Astrocyte of the spinal cord (primary cell): ENCODE data around the gene PRKCSH.

ENCODE experiments used
- DNase-seq: peaks from one replicate; pipeline ENCODE4 v3.0.0; 2011; ENCODE audit warnings: low read depth, low spot score
- H3K4me3 ChIP-seq: 2 replicates; pipeline ENCODE4 v1.5.1; 2011; ENCODE audit warnings: low read depth, mild to moderate bottlenecking, low read length, moderate library complexity
- in situ Hi-C: cut with HindIII; loops from 2 replicates; pipeline ENCODE4 v1.10.0; 2017; ENCODE audit warnings: low sequenced_read_pairs
- TF ChIP-seq, protein P1 (sequence below): IDR thresholded peaks from 2 replicates; pipeline ENCODE4 v1.5.1; 2012; ENCODE audit warnings: low read depth, mild to moderate bottlenecking, low read length, inconsistent platforms

PRKCSH gene

GRCh38 chr19:11446271-11446651 lies 10.8 kb downstream of the PRKCSH start:
- in situ Hi-C loops: no loop called here
- TF ChIP-seq, protein P1, sequence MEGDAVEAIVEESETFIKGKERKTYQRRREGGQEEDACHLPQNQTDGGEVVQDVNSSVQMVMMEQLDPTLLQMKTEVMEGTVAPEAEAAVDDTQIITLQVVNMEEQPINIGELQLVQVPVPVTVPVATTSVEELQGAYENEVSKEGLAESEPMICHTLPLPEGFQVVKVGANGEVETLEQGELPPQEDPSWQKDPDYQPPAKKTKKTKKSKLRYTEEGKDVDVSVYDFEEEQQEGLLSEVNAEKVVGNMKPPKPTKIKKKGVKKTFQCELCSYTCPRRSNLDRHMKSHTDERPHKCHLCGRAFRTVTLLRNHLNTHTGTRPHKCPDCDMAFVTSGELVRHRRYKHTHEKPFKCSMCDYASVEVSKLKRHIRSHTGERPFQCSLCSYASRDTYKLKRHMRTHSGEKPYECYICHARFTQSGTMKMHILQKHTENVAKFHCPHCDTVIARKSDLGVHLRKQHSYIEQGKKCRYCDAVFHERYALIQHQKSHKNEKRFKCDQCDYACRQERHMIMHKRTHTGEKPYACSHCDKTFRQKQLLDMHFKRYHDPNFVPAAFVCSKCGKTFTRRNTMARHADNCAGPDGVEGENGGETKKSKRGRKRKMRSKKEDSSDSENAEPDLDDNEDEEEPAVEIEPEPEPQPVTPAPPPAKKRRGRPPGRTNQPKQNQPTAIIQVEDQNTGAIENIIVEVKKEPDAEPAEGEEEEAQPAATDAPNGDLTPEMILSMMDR: no peak
- no peak for DNase-seq
- H3K4me3 ChIP-seq: no peak overlapping the region

GRCh38 chr19:11446652-11447301 lies 11.3 kb downstream of the PRKCSH start:
- H3K4me3 ChIP-seq: no peak overlapping the region
- in situ Hi-C loops: no loop called here
- DNase-seq: no peak
- TF ChIP-seq, protein P1: peak; percentile 76

DNA sequence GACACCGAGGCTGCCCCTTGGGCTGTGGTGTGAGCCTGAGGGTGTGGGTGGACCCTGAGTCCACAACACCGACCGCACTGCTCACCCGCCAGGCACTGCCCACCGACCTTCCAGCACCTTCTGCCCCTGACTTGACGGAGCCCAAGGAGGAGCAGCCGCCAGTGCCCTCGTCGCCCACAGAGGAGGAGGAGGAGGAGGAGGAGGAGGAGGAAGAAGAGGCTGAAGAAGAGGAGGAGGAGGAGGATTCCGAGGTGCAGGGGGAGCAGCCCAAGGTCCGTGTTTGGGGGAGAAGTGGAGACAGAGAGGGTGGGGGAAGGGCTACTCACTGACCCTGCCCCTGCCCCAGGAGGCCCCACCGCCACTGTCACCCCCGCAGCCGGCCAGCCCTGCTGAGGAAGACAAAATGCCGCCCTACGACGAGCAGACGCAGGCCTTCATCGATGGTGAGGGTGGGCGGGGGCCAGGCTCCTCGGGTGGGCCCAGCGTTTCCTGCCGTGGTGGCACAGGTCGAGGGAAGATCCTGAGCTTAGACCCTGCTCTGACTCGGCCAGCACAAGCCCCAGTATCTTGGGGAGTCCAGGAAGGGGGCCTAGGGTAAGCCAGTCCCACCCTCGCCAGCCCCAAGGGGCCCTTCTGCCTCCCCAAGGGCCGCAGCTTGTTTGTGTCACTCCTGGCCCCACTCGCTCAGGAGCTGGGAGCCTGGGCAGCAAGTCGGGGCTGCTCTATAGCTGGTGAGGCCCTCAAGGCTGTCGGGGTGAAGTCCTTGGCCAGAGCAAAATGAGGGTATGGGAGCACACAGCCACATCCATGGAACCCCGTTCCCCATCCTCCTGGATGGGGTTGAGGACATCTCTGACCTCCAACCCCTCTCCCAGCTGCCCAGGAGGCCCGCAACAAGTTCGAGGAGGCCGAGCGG lies 12.2 kb downstream of the PRKCSH start:
- TF ChIP-seq, protein P1: no peak
- H3K4me3 ChIP-seq: no peak overlapping the region
- no peak for DNase-seq
- in situ Hi-C loops: no loop called here

GRCh38 chr19:11448410-11448809 lies 13.0 kb downstream of the PRKCSH start:
- no peak for DNase-seq
- no peak overlapping the region for H3K4me3 ChIP-seq
- TF ChIP-seq, protein P1: no peak
- in situ Hi-C loops: no loop called here

DNA sequence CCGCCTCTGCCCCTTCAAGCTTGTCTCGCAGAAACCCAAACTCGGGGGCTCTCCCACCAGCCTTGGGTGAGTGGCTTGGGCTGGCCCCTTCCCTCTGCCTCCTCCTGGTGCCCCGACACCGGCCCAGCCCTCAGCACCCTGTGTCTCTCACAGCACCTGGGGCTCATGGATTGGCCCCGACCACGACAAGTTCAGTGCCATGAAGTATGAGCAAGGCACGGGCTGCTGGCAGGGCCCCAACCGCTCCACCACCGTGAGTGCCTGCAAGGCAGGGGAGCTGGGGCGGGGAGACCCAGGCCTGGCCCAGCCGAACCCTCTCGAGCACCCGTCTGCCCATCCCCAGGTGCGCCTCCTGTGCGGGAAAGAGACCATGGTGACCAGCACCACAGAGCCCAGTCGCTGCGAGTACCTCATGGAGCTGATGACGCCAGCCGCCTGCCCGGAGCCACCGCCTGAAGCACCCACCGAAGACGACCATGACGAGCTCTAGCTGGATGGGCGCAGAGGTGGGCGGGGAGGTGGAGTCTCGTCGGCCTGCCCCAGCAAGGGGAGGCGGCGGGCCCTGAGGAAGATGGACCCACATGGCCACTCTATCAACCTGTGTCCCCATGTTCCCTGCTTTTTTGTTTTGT lies 13.6 kb downstream of the PRKCSH start:
- no peak overlapping the region for H3K4me3 ChIP-seq
- TF ChIP-seq, protein P1: no peak
- in situ Hi-C loops: no loop called here
- no peak for DNase-seq

DNA sequence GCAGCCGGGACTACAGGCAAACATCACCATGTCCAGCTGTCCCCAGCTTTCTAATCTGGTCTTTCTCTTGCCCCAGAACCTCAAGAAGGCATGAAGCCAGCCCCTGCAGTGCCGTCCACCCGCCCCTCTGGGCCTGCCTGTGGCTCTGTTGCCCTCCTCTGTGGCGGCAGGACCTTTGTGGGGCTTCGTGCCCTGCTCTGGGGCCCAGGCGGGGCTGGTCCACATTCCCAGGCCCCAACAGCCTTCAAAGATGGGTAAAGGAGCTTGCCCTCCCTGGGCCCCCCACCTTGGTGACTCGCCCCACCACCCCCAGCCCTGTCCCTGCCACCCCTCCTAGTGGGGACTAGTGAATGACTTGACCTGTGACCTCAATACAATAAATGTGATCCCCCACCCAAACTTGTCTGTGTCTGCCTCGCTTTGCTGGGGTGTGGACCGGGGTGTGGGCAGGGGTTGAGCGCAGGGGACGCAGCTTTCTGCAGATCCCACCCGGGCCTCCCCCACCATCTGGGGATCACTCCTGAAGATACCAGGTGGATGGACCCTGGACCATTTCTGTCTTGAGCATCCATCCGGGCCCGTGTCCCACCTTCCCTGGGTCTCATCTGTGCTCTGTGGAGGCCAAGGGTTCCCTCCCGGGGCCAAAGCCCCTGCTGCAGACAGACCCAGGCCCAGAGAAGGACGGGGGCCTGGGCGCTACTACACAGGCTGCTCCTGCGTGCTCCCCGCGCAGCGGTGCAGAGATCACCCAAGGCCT lies 15.3 kb downstream of the PRKCSH start:
- TF ChIP-seq, protein P1: no peak
- no peak overlapping the region for H3K4me3 ChIP-seq
- in situ Hi-C loops: no loop called here
- no peak for DNase-seq
